ENCODE results near the gene MAEA.
A peak's percentile ranks its signal among the peaks of the same experiment; 100 is the strongest.
"Not testable (repeated sequence)": the region's sequence is repeated elsewhere in the genome, so short reads cannot be mapped to it uniquely, and the experiment has no call there.

MAEA gene

DNA sequence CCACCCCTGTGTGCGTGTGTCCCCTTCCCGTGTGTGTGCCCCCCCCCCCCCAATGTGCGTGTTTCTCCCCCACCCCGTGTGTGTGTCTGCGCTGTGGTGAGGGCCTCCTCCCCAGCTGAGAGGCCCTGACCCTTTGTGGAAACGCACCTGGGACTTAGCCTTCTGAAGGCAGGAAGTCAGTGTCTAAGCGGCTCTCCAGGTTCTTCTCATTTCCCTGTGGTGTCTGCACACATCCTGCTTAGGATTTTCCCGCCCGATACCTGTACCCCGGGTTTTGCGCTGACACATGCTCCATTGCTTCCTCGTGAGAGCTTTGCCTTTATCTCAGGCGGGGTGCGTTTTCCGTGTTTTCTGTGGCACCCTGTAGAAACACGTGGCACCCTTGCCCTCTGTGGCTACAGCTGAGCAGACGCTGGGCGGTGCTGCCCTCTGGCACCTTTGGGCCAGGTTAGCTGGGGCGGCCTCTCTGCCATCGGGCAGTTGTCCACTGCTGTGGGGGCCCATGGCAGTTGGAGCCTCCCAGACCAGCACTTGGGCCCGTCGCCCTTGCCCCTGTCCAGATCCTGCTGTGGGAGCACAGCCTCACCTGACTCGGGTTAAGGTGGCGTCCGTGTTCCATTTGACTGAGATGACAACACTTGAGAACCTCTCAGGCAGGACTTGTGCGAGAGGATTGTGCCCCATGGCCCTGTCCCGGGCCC is 26.3 kb downstream of the MAEA start:
- H3K9me3 Mint-ChIP-seq = no peaks in the 10 kb centered on the region
- DNase-seq (ENCODE audit: low spot score in 2 of 2) = no peak
- H3K27ac Mint-ChIP-seq = peak overlapping the region; percentile 32
- no peak overlapping the region for H3K4me3 Mint-ChIP-seq
- ATAC-seq = no peak
- H3K36me3 Mint-ChIP-seq = peaks cover 75% of the 10 kb centered on the region
- H3K4me1 Mint-ChIP-seq = peaks cover 22% of the 10 kb centered on the region

DNA sequence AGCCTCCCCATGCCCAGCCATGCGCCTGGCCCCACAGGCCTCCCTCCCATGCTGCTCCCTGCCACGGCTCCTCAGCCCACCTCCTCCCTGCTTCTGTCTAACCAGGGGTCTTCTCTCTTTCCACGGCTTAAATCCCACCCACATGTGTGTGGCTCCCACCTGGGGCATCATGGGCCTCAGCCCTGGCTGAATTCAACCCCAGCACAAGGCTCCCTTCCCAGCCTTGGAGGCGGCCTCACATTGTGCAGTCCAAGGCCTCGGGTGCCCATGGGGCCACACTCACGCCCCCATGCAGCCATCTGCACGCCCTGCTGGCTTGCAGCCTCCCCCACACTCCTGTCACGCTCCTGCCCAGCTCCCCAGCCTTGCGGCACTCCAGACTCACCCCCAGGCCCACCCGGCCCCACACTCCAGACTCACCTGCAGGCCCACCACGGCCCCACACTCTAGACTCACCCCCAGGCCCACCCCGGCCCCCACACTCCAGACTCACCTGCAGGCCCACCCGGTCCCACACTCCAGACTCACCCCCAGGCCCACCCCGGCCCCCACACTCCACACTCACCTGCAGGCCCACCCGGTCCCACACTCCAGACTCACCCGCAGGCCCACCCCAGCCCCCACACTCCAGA is 27.0 kb downstream of the MAEA start:
- no peak overlapping the region for H3K27ac Mint-ChIP-seq
- DNase-seq (ENCODE audit: low spot score in 2 of 2) (no peak), ATAC-seq (no peak)
- H3K4me1 Mint-ChIP-seq = peaks cover 20% of the 10 kb centered on the region
- peaks cover 70% of the 10 kb centered on the region for H3K36me3 Mint-ChIP-seq
- H3K9me3 Mint-ChIP-seq = no peaks in the 10 kb centered on the region
- H3K4me3 Mint-ChIP-seq = no peak overlapping the region

DNA sequence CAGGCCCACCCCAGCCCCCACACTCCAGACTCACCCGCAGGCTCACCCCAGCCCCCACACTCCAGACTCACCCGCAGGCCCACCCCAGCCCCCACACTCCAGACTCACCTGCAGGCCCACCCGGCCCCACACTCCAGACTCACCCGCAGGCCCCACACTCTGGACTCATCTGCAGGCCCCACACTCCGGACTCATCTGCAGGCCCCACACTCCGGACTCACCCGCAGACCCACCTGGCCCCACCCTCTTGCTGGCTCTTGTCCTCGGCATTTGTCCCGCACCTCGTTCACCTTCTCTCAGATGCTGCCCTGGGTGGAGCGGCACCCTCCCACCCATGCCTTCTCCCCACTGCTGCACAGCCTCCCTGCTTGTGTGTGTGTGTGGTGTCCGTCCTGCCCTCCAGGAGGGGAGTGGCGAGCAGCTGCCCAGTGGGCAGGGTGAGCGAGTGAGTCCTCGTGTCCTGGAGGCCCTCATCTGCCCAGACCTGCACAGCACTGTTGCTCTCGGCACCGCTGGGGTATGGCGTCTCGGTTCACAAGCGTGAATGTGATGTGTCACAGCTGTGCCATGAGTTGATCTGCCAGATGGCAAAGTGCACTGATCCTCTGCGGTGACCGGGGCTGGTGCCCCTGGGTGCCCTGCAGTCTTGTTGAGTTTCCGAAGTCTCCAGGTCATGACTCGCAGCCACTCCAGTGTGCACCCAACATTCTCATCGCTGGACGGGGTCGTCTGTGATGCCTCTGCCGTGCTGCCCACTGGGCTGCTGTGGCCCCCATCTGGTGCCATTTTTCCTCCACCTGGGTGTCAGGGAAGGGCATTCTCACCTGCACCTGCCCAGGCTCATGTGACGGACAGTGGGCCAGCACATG is 27.7 kb downstream of the MAEA start:
- Mint-ChIP-seq H3K27ac (no peak overlapping the region), H3K9me3 (no peaks in the 10 kb centered on the region), H3K4me1 (peaks cover 13% of the 10 kb centered on the region), H3K36me3 (peaks cover 63% of the 10 kb centered on the region), H3K4me3 (no peak overlapping the region)
- DNase-seq (ENCODE audit: low spot score in 2 of 2) (no peak), ATAC-seq (no peak)

DNA sequence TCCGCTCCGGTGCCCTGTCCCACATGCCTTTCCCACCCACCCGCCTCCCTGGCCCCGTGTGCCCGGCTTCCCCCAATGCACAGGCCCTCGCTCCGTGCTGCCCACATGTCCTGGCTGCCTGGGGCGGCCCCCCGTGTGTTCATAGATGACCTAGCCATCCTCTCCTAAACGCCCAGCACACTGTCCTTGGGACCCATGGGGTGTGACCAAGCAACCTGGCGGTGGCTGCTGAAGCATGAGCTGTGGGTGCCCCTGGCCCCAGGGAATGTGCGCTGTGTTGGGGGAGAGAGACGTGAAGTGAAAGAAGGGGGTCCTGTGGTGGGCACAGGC is 28.3 kb downstream of the MAEA start:
- no peak overlapping the region for H3K27ac Mint-ChIP-seq
- no peak for DNase-seq (ENCODE audit: low spot score in 2 of 2)
- H3K4me1 Mint-ChIP-seq = peaks cover 13% of the 10 kb centered on the region
- peaks cover 57% of the 10 kb centered on the region for H3K36me3 Mint-ChIP-seq
- ATAC-seq = no peak
- no peak overlapping the region for H3K4me3 Mint-ChIP-seq
- no peaks in the 10 kb centered on the region for H3K9me3 Mint-ChIP-seq

DNA sequence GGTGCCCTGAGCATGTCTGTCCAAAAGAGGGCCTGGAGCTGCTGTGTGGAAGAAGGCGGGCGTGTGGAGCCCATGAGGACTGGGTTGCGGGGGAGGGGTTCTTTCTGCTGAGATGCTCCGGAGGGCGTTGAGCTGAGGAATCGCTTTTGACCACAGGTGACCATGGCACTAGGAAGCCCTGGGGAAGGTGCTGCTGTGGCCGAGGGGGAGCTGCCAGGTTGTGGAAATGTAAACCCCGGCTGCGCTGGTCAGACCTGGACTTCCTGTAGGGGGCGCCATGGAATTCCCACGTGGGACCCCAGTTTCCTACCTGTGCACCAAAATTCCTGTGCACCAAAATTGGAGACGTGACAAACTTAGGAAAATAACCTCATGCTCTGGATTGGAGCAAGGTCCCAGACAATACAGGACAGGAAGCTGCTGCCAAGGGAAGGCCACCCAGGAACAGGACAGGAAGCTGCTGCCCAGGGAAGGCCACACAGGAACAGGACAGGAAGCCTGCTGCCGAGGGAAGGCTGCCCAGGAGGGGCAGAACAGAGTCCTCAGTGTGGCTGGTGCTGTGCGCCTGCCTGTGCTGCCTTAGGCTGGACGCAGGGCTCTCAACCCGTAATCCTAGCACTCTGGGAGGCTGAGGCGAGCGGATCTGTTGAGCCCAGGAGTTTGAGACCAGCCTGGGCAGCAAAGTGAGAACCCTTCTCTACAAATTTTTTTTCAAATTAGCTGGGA is 29.0 kb downstream of the MAEA start:
- Mint-ChIP-seq H3K4me1 (peaks cover 13% of the 10 kb centered on the region), H3K27ac (no peak overlapping the region), H3K9me3 (no peaks in the 10 kb centered on the region), H3K36me3 (peaks cover 50% of the 10 kb centered on the region), H3K4me3 (no peak overlapping the region)
- ATAC-seq = no peak
- no peak for DNase-seq (ENCODE audit: low spot score in 2 of 2)

DNA sequence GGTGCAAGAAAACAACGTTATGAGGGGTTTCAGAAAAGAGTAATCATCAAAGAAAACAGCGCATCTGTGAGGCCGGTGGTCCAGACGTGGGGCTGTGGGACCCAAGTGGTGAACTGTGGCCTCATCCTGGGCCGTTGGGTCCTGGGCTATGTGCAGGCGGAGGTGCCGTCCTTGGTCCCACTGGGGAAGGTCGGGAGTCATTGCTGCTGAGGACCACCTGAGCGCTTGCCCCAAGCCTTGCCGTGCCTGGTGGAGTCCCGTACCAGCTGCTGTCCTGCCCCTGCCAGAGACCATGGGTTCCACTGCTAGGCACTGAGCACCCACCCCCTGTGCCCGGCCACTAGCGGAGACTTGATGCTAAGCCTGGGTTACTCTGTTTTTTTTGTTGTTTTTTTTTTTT is 31.8 kb downstream of the MAEA start:
- Mint-ChIP-seq H3K4me3 (no peak overlapping the region), H3K27ac (no peak overlapping the region), H3K4me1 (peaks cover 13% of the 10 kb centered on the region), H3K9me3 (no peaks in the 10 kb centered on the region), H3K36me3 (peaks cover 26% of the 10 kb centered on the region)
- ATAC-seq (no peak), DNase-seq (ENCODE audit: low spot score in 2 of 2) (no peak)

DNA sequence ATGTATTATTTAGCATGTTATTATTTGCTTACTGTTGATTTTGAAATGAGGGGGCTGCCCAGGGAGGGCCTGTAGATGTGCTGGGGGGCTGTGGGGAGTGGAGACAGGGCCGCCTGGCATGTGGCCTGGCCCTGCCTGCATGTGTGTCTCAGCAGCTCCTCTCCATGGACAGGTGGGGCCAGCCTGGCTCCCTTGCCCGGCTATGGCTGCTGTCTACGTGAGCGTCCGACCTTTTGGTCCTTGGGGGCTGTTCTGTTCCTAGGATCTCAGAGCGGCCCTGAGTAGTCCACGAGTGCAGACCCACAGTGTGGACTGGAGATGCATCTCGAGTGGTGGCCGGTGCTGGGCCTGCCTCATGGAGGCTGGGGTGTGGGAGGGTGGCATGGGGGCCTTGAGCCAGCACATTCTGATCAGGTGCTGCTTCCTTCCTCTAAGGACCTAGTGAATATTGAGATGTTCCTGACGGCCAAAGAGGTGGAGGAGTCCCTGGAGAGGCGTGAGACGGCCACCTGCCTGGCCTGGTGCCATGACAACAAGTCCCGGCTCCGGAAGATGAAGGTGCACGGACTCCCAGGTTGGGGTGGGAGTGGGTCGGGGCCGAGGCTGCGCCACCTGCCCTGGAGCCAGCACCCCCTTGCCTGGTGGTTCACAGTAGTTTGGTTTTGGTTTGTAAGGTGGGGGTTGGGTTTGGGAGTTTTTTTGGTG is 32.4 kb downstream of the MAEA start:
- no peak for DNase-seq (ENCODE audit: low spot score in 2 of 2)

DNA sequence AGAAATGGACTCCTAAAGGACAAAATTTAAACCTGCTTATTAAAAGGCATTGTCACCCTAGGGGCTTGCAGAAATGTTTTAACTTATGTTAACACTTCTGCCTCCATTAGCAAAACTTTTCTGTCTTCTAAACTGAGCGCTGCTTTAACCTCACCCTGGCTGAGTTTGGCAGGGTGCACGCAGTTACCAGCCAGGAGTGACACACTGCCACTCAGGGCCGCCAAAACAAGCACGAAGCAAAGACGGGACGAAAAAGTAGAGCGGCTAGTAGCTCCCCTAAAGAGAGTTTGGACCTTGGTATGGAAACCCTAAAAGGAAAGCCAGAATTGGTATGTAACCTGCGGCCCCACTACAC is 33.6 kb downstream of the MAEA start:
- Mint-ChIP-seq H3K9me3 (no peaks in the 10 kb centered on the region), H3K4me3 (no peak overlapping the region), H3K27ac (no peak overlapping the region), H3K36me3 (peaks cover 27% of the 10 kb centered on the region), H3K4me1 (peaks cover 8% of the 10 kb centered on the region)
- ATAC-seq (no peak), DNase-seq (ENCODE audit: low spot score in 2 of 2) (no peak)

More for the DNA sequence above, 32.4 kb downstream of the MAEA start:
- Mint-ChIP-seq H3K4me3 (no peak overlapping the region), H3K9me3 (no peaks in the 10 kb centered on the region), H3K36me3 (peaks cover 27% of the 10 kb centered on the region), H3K4me1 (peaks cover 13% of the 10 kb centered on the region), H3K27ac (no peak overlapping the region)
- no peak for ATAC-seq

DNA sequence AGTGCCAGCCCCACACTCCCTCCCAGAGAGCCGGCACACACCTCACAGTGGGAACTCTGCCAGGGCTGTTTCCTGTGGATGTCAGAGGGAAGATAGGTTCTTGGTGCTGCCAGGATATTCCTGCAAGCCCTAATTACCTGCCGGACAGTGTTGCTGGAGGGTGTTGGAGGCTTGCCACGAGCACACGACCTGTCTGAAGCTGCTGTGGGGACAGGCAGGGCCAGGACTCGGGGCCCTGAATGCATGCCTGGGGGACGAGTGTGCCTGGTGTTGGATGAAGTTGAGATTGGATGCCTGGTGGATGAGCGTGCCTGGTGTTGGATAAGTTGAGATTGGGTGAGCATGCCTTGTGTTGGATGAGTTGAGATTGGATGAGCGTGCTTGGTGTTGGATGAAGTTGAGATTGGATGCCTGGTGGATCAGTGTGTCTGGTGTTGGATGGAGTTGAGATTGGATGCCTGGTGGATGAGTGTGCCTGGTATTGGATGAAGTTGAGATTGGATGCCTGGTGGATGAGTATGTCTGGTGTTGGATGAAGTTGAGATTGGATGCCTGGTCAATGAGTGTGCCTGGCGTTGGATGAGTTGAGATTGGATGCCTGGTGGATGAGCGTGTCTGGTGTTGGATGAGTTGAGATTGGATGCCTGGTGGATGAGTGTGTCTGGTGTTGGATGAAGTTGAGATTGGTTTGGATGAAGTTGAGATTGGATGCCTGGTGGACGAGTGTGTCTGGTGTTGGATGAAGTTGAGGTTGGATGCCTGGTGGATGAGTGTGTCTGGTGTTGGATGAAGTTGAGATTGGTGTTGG is 34.1 kb downstream of the MAEA start:
- Mint-ChIP-seq H3K4me1 (peaks cover 8% of the 10 kb centered on the region), H3K36me3 (peaks cover 24% of the 10 kb centered on the region), H3K9me3 (no peaks in the 10 kb centered on the region), H3K4me3 (no peak overlapping the region), H3K27ac (no peak overlapping the region)
- ATAC-seq (no peak), DNase-seq (ENCODE audit: low spot score in 2 of 2) (no peak)

DNA sequence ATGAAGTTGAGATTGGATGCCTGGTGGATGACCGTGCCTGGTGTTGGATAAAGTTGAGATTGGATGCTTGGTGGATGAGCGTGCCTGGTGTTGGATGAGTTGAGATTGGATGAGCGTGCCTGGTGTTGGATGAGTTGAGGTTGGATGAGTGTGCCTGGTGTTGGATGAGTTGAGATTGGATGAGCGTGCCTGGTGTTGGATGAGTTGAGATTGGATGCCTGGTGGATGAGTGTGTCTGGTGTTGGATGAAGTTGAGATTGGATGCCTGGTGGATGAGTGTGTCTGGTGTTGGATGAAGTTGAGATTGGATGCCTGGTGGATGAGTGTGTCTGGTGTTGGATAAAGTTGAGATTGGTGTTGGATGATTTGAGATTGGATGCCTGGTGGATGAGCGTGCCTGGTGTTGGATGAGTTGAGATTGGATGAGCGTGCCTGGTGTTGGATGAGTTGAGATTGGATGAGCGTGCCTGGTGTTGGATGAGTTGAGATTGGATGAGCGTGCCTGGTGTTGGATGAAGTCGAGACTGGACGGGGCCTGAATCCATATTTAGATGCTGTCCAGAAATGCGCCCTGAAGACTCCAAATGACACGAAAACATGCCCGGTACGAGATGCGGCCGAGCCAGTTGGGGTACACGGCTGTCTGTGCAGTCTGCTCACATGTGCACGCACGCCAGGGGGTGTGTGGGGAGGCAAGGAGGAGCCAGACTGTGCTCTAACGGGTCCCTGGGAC is 34.9 kb downstream of the MAEA start:
- H3K27ac Mint-ChIP-seq; H3K9me3 Mint-ChIP-seq; ATAC-seq; H3K4me3 Mint-ChIP-seq; DNase-seq (ENCODE audit: low spot score in 2 of 2): not testable (repeated sequence)
- H3K4me1 Mint-ChIP-seq = peaks cover 15% of the 10 kb centered on the region
- peaks cover 27% of the 10 kb centered on the region for H3K36me3 Mint-ChIP-seq

DNA sequence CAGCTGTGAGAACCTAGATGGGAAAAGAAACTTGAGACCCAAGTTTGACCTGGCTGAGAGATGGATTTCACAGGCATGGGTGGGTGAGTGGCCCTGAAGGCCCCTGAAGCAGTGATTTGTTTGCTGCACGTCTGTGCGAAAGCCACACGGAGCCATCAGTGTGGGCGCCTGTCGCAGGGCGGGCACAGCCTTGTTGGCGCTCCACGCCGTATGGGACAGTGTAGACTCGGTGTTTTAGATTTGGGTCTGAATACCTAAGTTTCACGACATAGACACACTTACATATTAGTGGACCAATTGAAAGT is 35.4 kb downstream of the MAEA start:
- Mint-ChIP-seq H3K36me3 (peaks cover 32% of the 10 kb centered on the region), H3K4me1 (peaks cover 20% of the 10 kb centered on the region), H3K27ac (no peak overlapping the region), H3K4me3 (no peak overlapping the region), H3K9me3 (no peaks in the 10 kb centered on the region)
- DNase-seq (ENCODE audit: low spot score in 2 of 2) (no peak), ATAC-seq (no peak)

DNA sequence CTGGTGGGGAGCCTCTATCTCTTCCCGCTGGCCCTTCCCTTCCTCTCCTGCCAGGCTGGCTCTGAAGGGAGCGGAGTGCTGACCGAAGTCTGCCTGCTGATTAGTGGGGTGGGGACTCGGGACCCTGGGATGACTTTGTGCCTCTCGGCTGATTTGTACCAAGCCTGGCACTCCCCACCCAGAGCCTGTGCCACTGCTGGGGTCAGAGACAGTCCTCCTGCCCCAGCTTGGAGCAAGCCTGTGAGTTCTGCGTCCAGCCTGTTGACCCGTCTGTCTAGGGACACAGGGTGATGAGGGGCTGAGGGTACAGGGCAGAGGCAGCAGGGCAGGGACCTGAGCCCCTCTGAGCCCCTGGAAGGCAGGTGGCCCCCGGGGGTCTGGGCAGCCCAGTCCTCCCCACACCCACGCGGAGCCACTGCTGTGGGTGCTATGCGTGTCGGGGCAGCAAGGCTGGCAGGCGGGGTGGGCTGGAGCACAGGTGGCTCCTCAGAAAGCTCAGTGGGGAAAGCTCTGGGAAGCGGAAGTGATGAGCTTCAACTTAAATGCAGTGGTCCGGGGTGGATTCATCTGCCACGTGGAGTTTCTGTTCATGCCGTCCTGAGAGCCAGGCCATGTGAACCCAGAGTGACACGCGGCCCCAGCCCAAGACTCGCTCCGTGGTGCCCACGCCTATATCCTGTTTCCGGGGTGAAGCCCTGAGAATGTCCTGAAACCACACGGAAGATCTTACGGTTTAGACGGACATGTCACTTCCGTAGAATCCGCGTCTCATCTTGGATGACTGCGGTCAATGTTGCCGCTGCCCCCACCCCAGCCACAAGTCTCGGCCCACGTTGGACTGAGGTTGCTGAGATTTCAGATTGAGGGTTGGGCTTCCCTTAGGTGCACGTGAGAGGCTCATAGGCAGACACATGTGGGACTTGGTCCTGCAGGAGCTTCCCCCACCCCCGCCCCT is 36.3 kb downstream of the MAEA start:
- peak; percentile 23 for ATAC-seq
- no peaks in the 10 kb centered on the region for H3K9me3 Mint-ChIP-seq
- no peak overlapping the region for H3K4me3 Mint-ChIP-seq
- peaks cover 29% of the 10 kb centered on the region for H3K4me1 Mint-ChIP-seq
- H3K27ac Mint-ChIP-seq = no peak overlapping the region
- no peak for DNase-seq (ENCODE audit: low spot score in 2 of 2)
- peaks cover 40% of the 10 kb centered on the region for H3K36me3 Mint-ChIP-seq
